ENCODE data around the gene GLRX5. TPM values are rescaled to one million over a fixed set of nuclear protein-coding genes. Genes with fewer than 3 reads are reported as not detected.

Gene GLRX5
- total RNA-seq, 2 experiments from 2014 or later = 34.2 to 34.6 TPM

- H3K4me3 Mint-ChIP-seq = no peak overlapping the region
- H3K27ac Mint-ChIP-seq = peak overlapping the region; percentile 97
- DNase-seq = no peak
- peaks cover 90% of the 10 kb centered on the region for H3K4me1 Mint-ChIP-seq (ENCODE audit: low read depth)
- intact Hi-C loops (cut with micrococcal nuclease) = loop anchor here (5.0 kb wide), 2 partner anchors 1275 to 1565 kb away; partner anchors contain the start of gene VRK1
- no peaks in the 10 kb centered on the region for H3K9me3 Mint-ChIP-seq
- H3K36me3 Mint-ChIP-seq (ENCODE audit: low read depth) = peaks cover 2% of the 10 kb centered on the region
- H3K27me3 Mint-ChIP-seq (ENCODE audit: low read depth) = no peaks in the 10 kb centered on the region
- CTCF ChIA-PET = interaction anchor here (3.5 to 8.6 kb wide), 2 partner anchors 11 to 78 kb away, joined by 17 to 184 read pairs; partner anchors contain the start of gene GLRX5
Measured at GRCh38 chr14:95522116-95522515, 12.7 kb upstream of the GLRX5 start.

GRCh38 chr14:95522556-95522955 is 12.3 kb upstream of the GLRX5 start:
- peak overlapping the region; percentile 80 for H3K4me3 Mint-ChIP-seq
- H3K27me3 Mint-ChIP-seq (ENCODE audit: low read depth) = no peaks in the 10 kb centered on the region
- CTCF ChIA-PET = interaction anchor here (1.1 to 8.6 kb wide), 7 partner anchors 11 to 79 kb away, joined by 3 to 184 read pairs (median 5); partner anchors contain the start of gene GLRX5
- intact Hi-C loops (cut with micrococcal nuclease) = loop anchor here (5.0 kb wide), 2 partner anchors 1275 to 1565 kb away; partner anchors contain the start of gene VRK1
- peak overlapping the region; percentile 97 for H3K27ac Mint-ChIP-seq
- peaks cover 90% of the 10 kb centered on the region for H3K4me1 Mint-ChIP-seq (ENCODE audit: low read depth)
- H3K36me3 Mint-ChIP-seq (ENCODE audit: low read depth) = peaks cover 2% of the 10 kb centered on the region
- DNase-seq = peak; percentile 31
- no peaks in the 10 kb centered on the region for H3K9me3 Mint-ChIP-seq

GRCh38 chr14:95523051-95523814 is 11.6 kb upstream of the GLRX5 start:
- DNase-seq = peak; percentile 75
- no peaks in the 10 kb centered on the region for H3K27me3 Mint-ChIP-seq (ENCODE audit: low read depth)
- H3K4me1 Mint-ChIP-seq (ENCODE audit: low read depth) = peaks cover 84% of the 10 kb centered on the region
- intact Hi-C loops (cut with micrococcal nuclease) = loop anchor here (1.0 to 5.0 kb wide), 5 partner anchors 11 to 1566 kb away; partner anchors contain the start of gene VRK1
- H3K4me3 Mint-ChIP-seq = peak overlapping the region; percentile 80
- CTCF ChIA-PET = interaction anchor here (0.6 to 8.6 kb wide), 13 partner anchors 9 to 691 kb away, joined by 3 to 184 read pairs (median 4); partner anchors contain the start of gene GLRX5
- no peaks in the 10 kb centered on the region for H3K9me3 Mint-ChIP-seq
- peaks cover 2% of the 10 kb centered on the region for H3K36me3 Mint-ChIP-seq (ENCODE audit: low read depth)
- H3K27ac Mint-ChIP-seq = peak overlapping the region; percentile 97

GRCh38 chr14:95523815-95524448 is 10.9 kb upstream of the GLRX5 start:
- no peaks in the 10 kb centered on the region for H3K9me3 Mint-ChIP-seq
- peak overlapping the region; percentile 80 for H3K4me3 Mint-ChIP-seq
- intact Hi-C loops (cut with micrococcal nuclease) = loop anchor here (1.0 to 5.0 kb wide), 6 partner anchors 8 to 1567 kb away; partner anchors contain the start of genes SYNE3 and VRK1
- CTCF ChIA-PET = interaction anchor here (0.7 to 8.6 kb wide), 11 partner anchors 9 to 258 kb away, joined by 3 to 184 read pairs (median 4); partner anchors contain the start of gene GLRX5
- peak; percentile 68 for DNase-seq
- peaks cover 78% of the 10 kb centered on the region for H3K4me1 Mint-ChIP-seq (ENCODE audit: low read depth)
- no peaks in the 10 kb centered on the region for H3K27me3 Mint-ChIP-seq (ENCODE audit: low read depth)
- H3K36me3 Mint-ChIP-seq (ENCODE audit: low read depth) = peaks cover 2% of the 10 kb centered on the region
- H3K27ac Mint-ChIP-seq = peak overlapping the region; percentile 97

- intact Hi-C loops (cut with micrococcal nuclease) = loop anchor here (1.0 to 5.0 kb wide), 3 partner anchors 9 to 1568 kb away; partner anchors contain the start of genes SYNE3 and VRK1
- CTCF ChIA-PET = interaction anchor here (1.3 to 8.6 kb wide), 4 partner anchors 8 to 81 kb away, joined by 4 to 184 read pairs (median 11); partner anchors contain the start of gene GLRX5
- DNase-seq = no peak
- H3K27me3 Mint-ChIP-seq (ENCODE audit: low read depth) = no peaks in the 10 kb centered on the region
- peak overlapping the region; percentile 97 for H3K27ac Mint-ChIP-seq
- no peaks in the 10 kb centered on the region for H3K9me3 Mint-ChIP-seq
- H3K36me3 Mint-ChIP-seq (ENCODE audit: low read depth) = peaks cover 2% of the 10 kb centered on the region
- peaks cover 74% of the 10 kb centered on the region for H3K4me1 Mint-ChIP-seq (ENCODE audit: low read depth)
- H3K4me3 Mint-ChIP-seq = no peak overlapping the region
Measured at GRCh38 chr14:95524706-95525512, 9.9 kb upstream of the GLRX5 start.

GRCh38 chr14:95525999-95526398 is 8.9 kb upstream of the GLRX5 start:
- Mint-ChIP-seq H3K9me3 (no peaks in the 10 kb centered on the region), H3K36me3 (ENCODE audit: low read depth) (peaks cover 5% of the 10 kb centered on the region), H3K4me3 (no peak overlapping the region), H3K4me1 (ENCODE audit: low read depth) (peaks cover 78% of the 10 kb centered on the region), H3K27me3 (ENCODE audit: low read depth) (no peaks in the 10 kb centered on the region), H3K27ac (no peak overlapping the region)
- CTCF ChIA-PET = interaction anchor here (1.3 to 8.6 kb wide), 7 partner anchors 11 to 82 kb away, joined by 4 to 184 read pairs (median 7); partner anchors contain the start of gene SYNE3
- DNase-seq = no peak
- intact Hi-C loops (cut with micrococcal nuclease) = no loop called here

GRCh38 chr14:95526483-95527386 is 8.1 kb upstream of the GLRX5 start:
- H3K4me3 Mint-ChIP-seq = peak overlapping the region; percentile 16
- peaks cover 6% of the 10 kb centered on the region for H3K36me3 Mint-ChIP-seq (ENCODE audit: low read depth)
- no peak for DNase-seq
- H3K9me3 Mint-ChIP-seq = no peaks in the 10 kb centered on the region
- peaks cover 80% of the 10 kb centered on the region for H3K4me1 Mint-ChIP-seq (ENCODE audit: low read depth)
- peak overlapping the region; percentile 79 for H3K27ac Mint-ChIP-seq
- H3K27me3 Mint-ChIP-seq (ENCODE audit: low read depth) = no peaks in the 10 kb centered on the region
- intact Hi-C loops (cut with micrococcal nuclease) = loop anchor here (1.0 kb wide), 2 partner anchors 84 to 99 kb away; no protein-coding TSS in a partner anchor
- CTCF ChIA-PET = interaction anchor here (0.5 to 8.6 kb wide), 29 partner anchors 8 to 99 kb away, joined by 3 to 184 read pairs (median 4); partner anchors contain the start of gene SYNE3

GRCh38 chr14:95527387-95528002 is 7.4 kb upstream of the GLRX5 start:
- no peaks in the 10 kb centered on the region for H3K9me3 Mint-ChIP-seq
- peak overlapping the region; percentile 16 for H3K4me3 Mint-ChIP-seq
- peak overlapping the region; percentile 79 for H3K27ac Mint-ChIP-seq
- peaks cover 79% of the 10 kb centered on the region for H3K4me1 Mint-ChIP-seq (ENCODE audit: low read depth)
- CTCF ChIA-PET = interaction anchor here (0.7 to 8.6 kb wide), 29 partner anchors 9 to 100 kb away, joined by 3 to 184 read pairs (median 4); partner anchors contain the start of gene SYNE3
- intact Hi-C loops (cut with micrococcal nuclease) = loop anchor here (1.0 kb wide), 2 partner anchors 85 to 100 kb away; no protein-coding TSS in a partner anchor
- DNase-seq = peak; percentile 81
- H3K36me3 Mint-ChIP-seq (ENCODE audit: low read depth) = peaks cover 10% of the 10 kb centered on the region
- no peaks in the 10 kb centered on the region for H3K27me3 Mint-ChIP-seq (ENCODE audit: low read depth)

- Mint-ChIP-seq H3K27ac (peak overlapping the region; percentile 4), H3K4me3 (no peak overlapping the region), H3K9me3 (no peaks in the 10 kb centered on the region), H3K4me1 (ENCODE audit: low read depth) (peaks cover 70% of the 10 kb centered on the region), H3K27me3 (ENCODE audit: low read depth) (no peaks in the 10 kb centered on the region), H3K36me3 (ENCODE audit: low read depth) (peaks cover 20% of the 10 kb centered on the region)
- DNase-seq = no peak
- intact Hi-C loops (cut with micrococcal nuclease) = no loop called here
- CTCF ChIA-PET = interaction anchor here (0.7 to 8.6 kb wide), 5 partner anchors 12 to 100 kb away, joined by 3 to 184 read pairs (median 6); partner anchors contain the start of gene SYNE3
Measured at GRCh38 chr14:95529216-95529615, 5.6 kb upstream of the GLRX5 start.
